Skin of body (tissue), 2 donors: Measurements from ENCODE around the gene FLG. TPM values are rescaled to one million over a fixed set of nuclear protein-coding genes. Genes with fewer than 3 reads are reported as not detected.
"Not testable (repeated sequence)": the region's sequence is repeated elsewhere in the genome, so short reads cannot be mapped to it uniquely, and the experiment has no call there.

Source experiments
- DNase-seq: peaks from one replicate; lab custom pipeline; 2025; lab: John Stamatoyannopoulos, UW
- total RNA-seq: library from RNA; depleted of rRNA; stranded (reverse); fragments of >200 nt; gene quantifications from one replicate; pipeline ENCODE4 v1.2.3, GENCODE V29; 2014

The FLG gene
- total RNA-seq, 1 donor from 2014 or later, result 171 TPM

DNA sequence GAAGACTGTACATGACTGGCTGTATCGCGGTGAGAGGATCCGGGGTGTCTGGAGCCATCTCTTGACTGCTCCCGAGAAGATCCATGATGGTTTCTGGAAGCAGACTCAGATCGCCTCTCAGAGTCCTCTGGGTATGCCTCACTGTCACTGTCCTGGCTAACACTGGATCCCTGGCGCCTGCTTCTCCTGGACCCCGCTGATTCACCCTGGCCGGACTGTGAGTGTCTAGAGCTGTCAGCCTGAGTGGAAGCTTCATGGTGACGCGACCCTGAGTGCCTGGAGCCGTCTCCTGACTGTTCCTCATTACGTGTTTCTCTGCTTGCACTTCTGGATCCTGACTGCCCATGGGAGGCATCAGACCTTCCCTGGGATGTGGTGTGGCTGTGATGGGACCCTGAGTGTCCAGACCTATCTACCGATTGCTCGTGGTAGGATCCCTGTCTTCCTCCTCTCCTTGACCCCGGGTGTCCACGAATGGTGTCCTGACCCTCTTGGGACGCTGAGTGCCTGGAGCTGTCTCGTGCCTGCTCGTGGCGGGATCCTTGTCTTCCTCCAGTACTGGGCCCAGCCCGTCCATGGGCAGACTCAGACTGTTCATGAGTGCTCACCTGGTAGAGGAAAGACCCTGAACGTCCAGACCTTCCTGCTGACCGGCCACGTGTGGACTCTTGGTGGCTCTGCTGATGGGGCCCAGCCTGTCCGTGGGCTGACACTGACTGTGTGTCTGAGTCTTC lies 21.7 kb downstream of the FLG start:
- DNase-seq, result not testable (repeated sequence)

- DNase-seq, result not testable (repeated sequence)
These were observed 68.6 kb downstream of the FLG start for GRCh38 chr1:152256394-152256793.

Other genes with a start within 250 kb of the FLG start
- gene TCHHL1, start 236.2 kb downstream of the FLG start, total RNA-seq, result 17.4 TPM
- 315 TPM for gene TCHH, start 209.8 kb downstream of the FLG start, total RNA-seq
- 4.4 TPM for gene RPTN, start 166.0 kb downstream of the FLG start, total RNA-seq
- gene HRNR, start 101.0 kb downstream of the FLG start, total RNA-seq, result not detected
- gene FLG2, start 34.8 kb upstream of the FLG start, total RNA-seq, result 139 TPM
- 4.3 TPM for gene CRNN, start 89.0 kb upstream of the FLG start, total RNA-seq
- not detected for gene LCE5A, start 185.6 kb upstream of the FLG start, total RNA-seq
- gene CRCT1, start 189.2 kb upstream of the FLG start, total RNA-seq, result 5.0 TPM
- gene LCE3E, start 241.5 kb upstream of the FLG start, total RNA-seq, result 1.3 TPM